H9 (cell line): Measurements from ENCODE around the gene TSPAN32. TPM values are rescaled to one million over a fixed set of nuclear protein-coding genes. Genes with fewer than 3 reads are reported as not detected.
A peak's percentile ranks its signal among the peaks of the same experiment; 100 is the strongest.

Experiments
- DNase-seq: peaks from one replicate; pipeline ENCODE4 v3.0.0-alpha.2; 2017
- H2AFZ ChIP-seq: one replicate; pipeline ENCODE4 v1.6.1; 2013; ENCODE audit warnings: mild to moderate bottlenecking, low read length, control low read depth, moderate library complexity
- H2AK5ac ChIP-seq: 2 replicates; pipeline ENCODE4 v1.6.1; 2013; ENCODE audit warnings: low read length, control low read depth, mixed read lengths; ENCODE audit not compliant: insufficient read length
- H2BK120ac ChIP-seq: one replicate; pipeline ENCODE4 v1.6.1; 2013; ENCODE audit warnings: low read depth, mild to moderate bottlenecking, low read length, control low read depth, inconsistent platforms; ENCODE audit not compliant: poor library complexity, severe bottlenecking
- H2BK12ac ChIP-seq: 2 replicates; pipeline ENCODE4 v1.6.1; 2013; ENCODE audit warnings: low read length, control low read depth, mixed read lengths, low read depth; ENCODE audit not compliant: insufficient read length
- H2BK15ac ChIP-seq: 2 replicates; pipeline ENCODE4 v1.6.1; 2013; ENCODE audit warnings: low read depth, low read length, control low read depth
- H2BK20ac ChIP-seq: one replicate; pipeline ENCODE4 v1.6.1; 2013; ENCODE audit warnings: low read depth, mild to moderate bottlenecking, low read length, control low read depth, inconsistent platforms; ENCODE audit not compliant: poor library complexity, severe bottlenecking
- H2BK5ac ChIP-seq: 2 replicates; pipeline ENCODE4 v1.6.1; 2013; ENCODE audit warnings: low read length, control low read depth, mixed read lengths; ENCODE audit not compliant: insufficient read length
- H3K14ac ChIP-seq: 2 replicates; pipeline ENCODE4 v1.6.1; 2013; ENCODE audit warnings: low read length, control low read depth; ENCODE audit not compliant: insufficient read depth
- H3K18ac ChIP-seq: 2 replicates; pipeline ENCODE4 v1.6.1; 2013; ENCODE audit warnings: low read depth, mild to moderate bottlenecking, mixed read lengths, low read length, control low read depth; ENCODE audit not compliant: insufficient read length
- H3K23ac ChIP-seq: 2 replicates; pipeline ENCODE4 v1.6.1; 2013; ENCODE audit warnings: low read length, control low read depth, mixed read lengths, low read depth; ENCODE audit not compliant: insufficient read length
- H3K23me2 ChIP-seq: 2 replicates; pipeline ENCODE4 v1.6.1; 2013; ENCODE audit warnings: low read depth, mild to moderate bottlenecking, mixed read lengths, low read length, control low read depth; ENCODE audit not compliant: insufficient read length, poor library complexity, severe bottlenecking
- H3K27ac ChIP-seq: 2 replicates; pipeline ENCODE4 v1.5.1; 2013; ENCODE audit warnings: low read length, control low read depth, mixed read lengths, low read depth; ENCODE audit not compliant: insufficient read length
- H3K27me3 ChIP-seq: 2 replicates; pipeline ENCODE4 v1.6.1; 2013; ENCODE audit warnings: low read length, control low read depth, inconsistent platforms; ENCODE audit not compliant: insufficient read depth
- H3K4ac ChIP-seq: 2 replicates; pipeline ENCODE4 v1.6.1; 2013; ENCODE audit warnings: low read depth, mild to moderate bottlenecking, control low read depth, inconsistent platforms, low read length, moderate library complexity
- H3K4me1 ChIP-seq: 2 replicates; pipeline ENCODE4 v1.6.1; 2013; ENCODE audit warnings: low read length, control low read depth, inconsistent platforms; ENCODE audit not compliant: insufficient read depth
- H3K4me2 ChIP-seq: 2 replicates; pipeline ENCODE4 v1.6.1; 2013; ENCODE audit warnings: low read length, control low read depth, mixed read lengths; ENCODE audit not compliant: insufficient read length, insufficient read depth
- H3K56ac ChIP-seq: 2 replicates; pipeline ENCODE4 v1.6.1; 2013; ENCODE audit warnings: low read depth, mild to moderate bottlenecking, mixed read lengths, low read length, control low read depth; ENCODE audit not compliant: insufficient read length
- H3K79me1 ChIP-seq: 2 replicates; pipeline ENCODE4 v1.6.1; 2013; ENCODE audit warnings: low read depth, mild to moderate bottlenecking, moderate library complexity, low read length, control low read depth, inconsistent platforms; ENCODE audit not compliant: insufficient read depth, poor library complexity, severe bottlenecking
- H3K79me2 ChIP-seq: 2 replicates; pipeline ENCODE4 v1.6.1; 2013; ENCODE audit warnings: low read length, control low read depth, inconsistent platforms; ENCODE audit not compliant: insufficient read depth
- H3K9ac ChIP-seq: 2 replicates; pipeline ENCODE4 v1.6.1; 2013; ENCODE audit warnings: low read length, control low read depth, mixed read lengths; ENCODE audit not compliant: insufficient read length; ENCODE audit errors: extremely low read depth
- H3K9me3 ChIP-seq: one replicate; pipeline ENCODE4 v1.6.1; 2013; ENCODE audit warnings: low read depth, low read length, inconsistent platforms; ENCODE audit not compliant: control insufficient read depth
- H3T11ph ChIP-seq: one replicate; pipeline ENCODE4 v1.6.1; 2013; ENCODE audit warnings: mild to moderate bottlenecking, low read length, control low read depth, inconsistent platforms
- H4K20me1 ChIP-seq: one replicate; pipeline ENCODE4 v1.6.1; 2013; ENCODE audit not compliant: control insufficient read depth, insufficient read length, insufficient read depth
- H4K5ac ChIP-seq: 2 replicates; pipeline ENCODE4 v1.6.1; 2013; ENCODE audit warnings: low read depth, mild to moderate bottlenecking, mixed read lengths, low read length, control low read depth; ENCODE audit not compliant: insufficient read length
- H4K8ac ChIP-seq: replicated peaks from 2 replicates; pipeline ENCODE4 v1.6.1; 2013; ENCODE audit warnings: low read length, control low read depth, mixed read lengths, low read depth; ENCODE audit not compliant: insufficient read length
- H4K91ac ChIP-seq: 2 replicates; pipeline ENCODE4 v1.6.1; 2013; ENCODE audit warnings: low read depth, mild to moderate bottlenecking, moderate library complexity, mixed read lengths, low read length, control low read depth; ENCODE audit not compliant: insufficient read length
- H3K27ac Mint-ChIP-seq, 3 experiments: 2 replicates in 2 of 3; 3 replicates in 1 of 3; pipeline ENCODE4 v1.8.0; 2020 to 2021; ENCODE audit warnings: mixed read lengths in 3 of 3, mild to moderate bottlenecking in 1 of 3, moderate library complexity in 1 of 3
- H3K27me3 Mint-ChIP-seq: 2 replicates; pipeline ENCODE4 v1.8.0; 2021; ENCODE audit warnings: low read depth, mild to moderate bottlenecking, moderate library complexity, mixed read lengths
- H3K36me3 Mint-ChIP-seq, 3 experiments: 2 replicates in 2 of 3; 3 replicates in 1 of 3; pipeline ENCODE4 v1.8.0; 2020 to 2021; ENCODE audit warnings: low read depth in 3 of 3, mixed read lengths in 3 of 3; ENCODE audit not compliant: insufficient read depth in 1 of 3
- H3K4me1 Mint-ChIP-seq, 2 experiments: 2 replicates each; pipeline ENCODE4 v1.8.0; 2020; ENCODE audit warnings: mixed read lengths in 2 of 2
- H3K4me3 Mint-ChIP-seq, 2 experiments: 2 replicates in 1 of 2; 3 replicates in 1 of 2; pipeline ENCODE4 v1.8.0; 2020 to 2021; ENCODE audit warnings: mild to moderate bottlenecking in 2 of 2, mixed read lengths in 2 of 2, moderate library complexity in 1 of 2
- H3K9me3 Mint-ChIP-seq, 2 experiments: 2 replicates in 1 of 2; 3 replicates in 1 of 2; pipeline ENCODE4 v1.8.0; 2020; ENCODE audit warnings: mild to moderate bottlenecking in 2 of 2, mixed read lengths in 2 of 2, moderate library complexity in 1 of 2
- CTCF ChIP-seq: fragments of 200-600 bp; sonication (generic); conservative IDR thresholded peaks from 3 replicates; pipeline ENCODE4 v1.8.0; 2021; ENCODE audit warnings: antibody characterized with exemption, mild to moderate bottlenecking
- WGBS: extraction: QIAGEN DNeasy Blood & Tissue Kit; methylation state at CpG from one replicate; pipeline ENCODE4 v1.1.7; 2013; ENCODE audit warnings: missing lambda C conversion rate, low lambda C conversion rate, mixed read lengths; ENCODE audit not compliant: insufficient read length; ENCODE audit errors: extremely low coverage; 5-methylcytosine and 5-hydroxymethylcytosine counted together
- total RNA-seq: library from RNA; stranded (reverse); gene quantifications from 2 replicates; pipeline ENCODE4 v1.2.1, GENCODE V29; 2021

The TSPAN32 gene
- total RNA-seq, 1 experiment from 2014 or later, result not detected

- H3K56ac ChIP-seq, result no peak overlapping the region
- peak overlapping the region in 1 of 3 experiments; percentile 76; a peak in 1 of 7 replicates for H3K27ac Mint-ChIP-seq
- no peaks in the 10 kb centered on the region for H3K27me3 ChIP-seq
- H3K27ac ChIP-seq, result no peak overlapping the region
- H3K4ac ChIP-seq, result no peak overlapping the region
- H4K91ac ChIP-seq, result no peak overlapping the region
- no peaks in the 10 kb centered on the region for H3K4me1 ChIP-seq
- H3K4me1 Mint-ChIP-seq, result peaks cover 11 to 14% of the 10 kb centered on the region in 2 experiments; a peak in 3 of 4 replicates
- no peak for TF ChIP-seq CTCF
- H3T11ph ChIP-seq, result no peak overlapping the region
- peaks cover 18 to 26% of the 10 kb centered on the region in 2 experiments for H3K9me3 Mint-ChIP-seq
- H3K23me2 ChIP-seq, result no peaks in the 10 kb centered on the region
- no peak overlapping the region for H2BK12ac ChIP-seq
- H4K8ac ChIP-seq, result no peak overlapping the region
- H2AFZ ChIP-seq, result no peak overlapping the region
- H3K4me3 Mint-ChIP-seq, result no peak overlapping the region
- H2BK5ac ChIP-seq, result no peak overlapping the region
- no peak for DNase-seq
- no peak overlapping the region for H3K4me2 ChIP-seq
- H3K23ac ChIP-seq, result no peak overlapping the region
- H3K14ac ChIP-seq, result no peak overlapping the region
- H2BK120ac ChIP-seq, result no peak overlapping the region
- no peak overlapping the region for H2BK20ac ChIP-seq
- peaks cover 44% of the 10 kb centered on the region for H3K27me3 Mint-ChIP-seq
- H3K79me2 ChIP-seq, result no peaks in the 10 kb centered on the region
- no peak overlapping the region for H2BK15ac ChIP-seq
- H3K18ac ChIP-seq, result no peak overlapping the region
- no peak overlapping the region for H3K9ac ChIP-seq
- no peak overlapping the region for H4K5ac ChIP-seq
- no CpG with 5 or more reads among the region's 11 CpGs for WGBS
- H2AK5ac ChIP-seq, result no peak overlapping the region
- H3K9me3 ChIP-seq, result peaks cover 5% of the 10 kb centered on the region
- no peaks in the 10 kb centered on the region for H4K20me1 ChIP-seq
- H3K79me1 ChIP-seq, result no peaks in the 10 kb centered on the region
- peaks cover 9 to 18% (median 11%) of the 10 kb centered on the region in 3 experiments; a peak in 6 of 7 replicates for H3K36me3 Mint-ChIP-seq
Measured at GRCh38 chr11:2328021-2328420, 26.2 kb downstream of the TSPAN32 start.
